Heart right ventricle (tissue), 16 donors: Measurements from ENCODE around the gene SELPLG. TPM values are rescaled to one million over a fixed set of nuclear protein-coding genes. Genes with fewer than 3 reads are reported as not detected.

ENCODE experiments used
- ATAC-seq, 8 donors: fragments of 200-7000 bp; cut with Tn5 transposase; one replicate each; pipeline ENCODE4 v1.9.1; 2020; ENCODE audit warnings: mild to moderate bottlenecking in 8 of 8, moderate library complexity in 8 of 8, moderate number of reproducible peaks in 1 of 8
- DNase-seq, 2 donors: peaks; one replicate each; pipeline ENCODE4 v3.0.0-alpha.2; 2020
- H3K27ac ChIP-seq, 10 donors: fragments of 200-600 bp; sonication (generic) in 2 of 10; one replicate each; pipeline versions ENCODE4 v1.5.0 to v1.8.0; 2020 to 2022; ENCODE audit warnings: mild to moderate bottlenecking in 3 of 10
- H3K27me3 ChIP-seq, 7 donors: fragments of 200-600 bp; one replicate each; pipeline ENCODE4 v1.8.0; 2021 to 2022; ENCODE audit warnings: mild to moderate bottlenecking in 2 of 7
- H3K36me3 ChIP-seq, 9 donors: fragments of 200-600 bp; sonication (generic) in 1 of 9; one replicate each; pipeline versions ENCODE4 v1.5.0 to v1.8.0; 2020 to 2022; ENCODE audit warnings: mild to moderate bottlenecking in 2 of 9
- H3K4me1 ChIP-seq, 9 donors: fragments of 200-600 bp; sonication (generic) in 1 of 9; one replicate each; pipeline versions ENCODE4 v1.5.0 to v1.8.0; 2020 to 2022; ENCODE audit warnings: mild to moderate bottlenecking in 4 of 9
- H3K4me3 ChIP-seq, 10 donors: fragments of 200-600 bp; sonication (generic) in 2 of 10; one replicate each; pipeline versions ENCODE4 v1.5.0 to v1.8.0; 2020 to 2022; ENCODE audit warnings: mild to moderate bottlenecking in 7 of 10, moderate library complexity in 2 of 10
- H3K9me3 ChIP-seq, 11 donors: fragments of 200-600 bp in 10 of 11; sonication (generic) in 2 of 11; one replicate each; pipeline versions ENCODE4 v1.5.0 to v1.8.0; 2013 to 2022; ENCODE audit warnings: mild to moderate bottlenecking in 2 of 11, control low read depth in 1 of 11, moderate library complexity in 1 of 11
- CTCF ChIP-seq, 9 donors: fragments of 200-600 bp; sonication (generic) in 2 of 9; IDR thresholded peaks; one replicate each; pipeline versions ENCODE4 v1.5.0 to v1.8.0; 2021 to 2022; ENCODE audit warnings: antibody characterized with exemption in 9 of 9, mild to moderate bottlenecking in 5 of 9, moderate library complexity in 1 of 9
- WGBS, 2 donors: extraction: QIAGEN DNeasy Blood & Tissue Kit; methylation state at CpG; one replicate each; pipeline ENCODE4 v1.1.7; 2013; ENCODE audit warnings: inconsistent platforms in 1 of 2; 5-methylcytosine and 5-hydroxymethylcytosine counted together
- intact Hi-C, 10 donors: fragments of 100-400 bp; cut with DNase I; formaldehyde crosslinking; loops; one replicate each; pipeline versions ENCODE4 v1.11.1 to v1.14.2; 2022
- long read RNA-seq, 3 donors: library from polyadenylated mRNA; unstranded; transcript quantifications; one replicate each; pipeline ENCODE4 v2.0.0, GENCODE V29; 2020 to 2021
- polyA plus RNA-seq, 2 donors: library from polyadenylated mRNA; stranded (reverse); fragments of 200-250 nt; gene quantifications; one replicate each; pipeline ENCODE4 v1.2.3, GENCODE V29; 2013
- total RNA-seq, 10 donors: library from RNA; stranded (reverse); fragmentation: NEBNext Ultra II Directional in 3 of 10; extraction: Animal tissue kit (Norgen Biotek cat#: 25700) in 3 of 10; gene quantifications; one replicate each; pipeline versions ENCODE4 v1.2.1 to v1.2.4, GENCODE V29; 2021 to 2023
- donor health status: Arrhythmogenic right ventricular cardiomyopathy.
- donor health status: ischemic (EF 13 %, LVEDD 7.1; RV severe dilation, severe dysfunction).
- donor health status: healthy with polysubstance abuse.
- donor health status: DM: no; HTN: yes; CAD: no.
- donor health status: DM: no; HTN: no; CAD: no.
- donor health status: ischemic (EF 25% LVEDD 6.9; RV normal size, moderate dysfunction).
- donor health status: ischemic (EF 25% LVEDD 5.7; RV mildly dilated, moderate dysfunction).
- donor health status: healthy.
- donor health status: DM: yes; HTN: yes; CAD: no.
- donor health status: Ischemic cardiomyopathy.
- donor health status: ischemic (EF 35%, LVEDD 5.7; RV mildly dilated, moderate dysfunction).
- donor health status: nonischemic (EF 11% LVEDD 7.7; RV severe dilation, severe dysfunction).
- donor health status: DM: yes; HTN: yes; CAD: no.
- donor health status: PGD.
- donor health status: ischemic (EF 29% LVEDD 5.4; RV normal size, mild dysfunction).
- donor health status: nonischemic (EF 23%, LVEDD 6.1; RV moderate dilation, normal function).

Gene SELPLG
- total RNA-seq (10 to 100 TPM in 1 of 10 donors, 1 to 10 TPM in 9; 1.5 to 17.6 (median 2.4) TPM), polyA plus RNA-seq (1 to 10 TPM in 1 of 2 donors, under 1 TPM in 1; 0.88 to 3.9 TPM)
- long read RNA-seq, donor 1, partial matches to known transcripts, result 0 of 2 reads
- long read RNA-seq, donor 1, other reads (novel, unspliced or antisense), result 1 of 2 reads
- long read RNA-seq, donor 2, partial matches to known transcripts, result 0 of 3 reads
- long read RNA-seq, donor 2, other reads (novel, unspliced or antisense), result 2 of 3 reads
- long read RNA-seq, donor 3, partial matches to known transcripts, result 0 of 3 reads
- long read RNA-seq, donor 3, other reads (novel, unspliced or antisense), result 1 of 3 reads

- ATAC-seq (peak; percentile 22 to 67 (median 44)), DNase-seq (peak; percentile 56 to 60)
- Histone ChIP-seq H3K4me1 (peaks cover 11 to 79% (median 34%) of the 10 kb centered on the region in 9 donors), H3K27me3 (no peaks in the 10 kb centered on the region), H3K36me3 (no peaks in the 10 kb centered on the region), H3K9me3 (no peaks in the 10 kb centered on the region), H3K4me3 (peak within 1 kb of the TSS in 8 of 10 donors; percentile 7 to 65 (median 20)), H3K27ac (peak within 1 kb of the TSS in 7 of 10 donors; percentile 10 to 93 (median 30))
- 74 to 75% methylated on average over 14 of the region's 14 CpGs for WGBS, 2 donors
- intact Hi-C loops, result no loop called here
- TF ChIP-seq CTCF (IDR thresholded peaks at IDR 0.05), result peak in 1 of 9 donors; percentile 13
Observed at GRCh38 chr12:108633534-108634248, at the start of gene SELPLG. TSS of gene SELPLG (minus strand) at chr12:108633894. CDS start at chr12:108624307, 9,587 bp downstream.

GRCh38 chr12:108681317-108681716, 47.6 kb upstream of the SELPLG start:
- intact Hi-C loops, result no loop called here
- Histone ChIP-seq H3K27ac (no peak overlapping the region), H3K36me3 (peaks cover 0 to 25% (median 11%) of the 10 kb centered on the region in 9 donors), H3K4me1 (peaks cover 9 to 79% (median 39%) of the 10 kb centered on the region in 9 donors), H3K9me3 (no peaks in the 10 kb centered on the region), H3K4me3 (no peak overlapping the region), H3K27me3 (no peaks in the 10 kb centered on the region)
- TF ChIP-seq CTCF (IDR thresholded peaks at IDR 0.05), result no peak
- DNase-seq (no peak), ATAC-seq (no peak)
- WGBS, 2 donors, result 80 to 82% methylated on average over 1 of the region's 1 CpG

GRCh38 chr12:108679106-108679681, 45.5 kb upstream of the SELPLG start:
- peaks cover 3 to 58% (median 17%) of the 10 kb centered on the region in 9 donors for H3K4me1 ChIP-seq

More at GRCh38 chr12:108679106-108679681, 45.5 kb upstream of the SELPLG start:
- 54 to 77% methylated on average over 1 of the region's 1 CpG for WGBS, 2 donors
- peaks cover 0 to 46% (median 11%) of the 10 kb centered on the region in 9 donors for H3K36me3 ChIP-seq
- H3K4me3 ChIP-seq, result no peak overlapping the region
- no peaks in the 10 kb centered on the region for H3K9me3 ChIP-seq
- DNase-seq (no peak), ATAC-seq (no peak)
- no peaks in the 10 kb centered on the region for H3K27me3 ChIP-seq
- H3K27ac ChIP-seq, result peak overlapping the region in 2 of 10 donors; percentile 17 to 24
- TF ChIP-seq CTCF (IDR thresholded peaks at IDR 0.05), result no peak
- intact Hi-C loops, result loop anchor here in 1 of 10 donors (10.0 kb wide), 1 partner anchor 46 kb away; no protein-coding TSS in a partner anchor
